Colonic mucosa (tissue), 4 donors: ENCODE data around the gene NINL. TPM values are rescaled to one million over a fixed set of nuclear protein-coding genes. Genes with fewer than 3 reads are reported as not detected.

Experiments used
- DNase-seq: peaks from one replicate; pipeline ENCODE4 v3.0.0-alpha.2; 2020
- H3K27ac ChIP-seq: fragments of 200-600 bp; one replicate; pipeline ENCODE4 v1.8.0; 2021
- H3K27me3 ChIP-seq: fragments of 200-600 bp; one replicate; pipeline ENCODE4 v1.8.0; 2021
- H3K36me3 ChIP-seq: fragments of 200-600 bp; one replicate; pipeline ENCODE4 v1.8.0; 2021
- H3K4me1 ChIP-seq: fragments of 200-600 bp; one replicate; pipeline ENCODE4 v1.8.0; 2021; ENCODE audit warnings: mild to moderate bottlenecking
- H3K4me3 ChIP-seq: fragments of 200-600 bp; one replicate; pipeline ENCODE4 v1.8.0; 2021
- H3K9ac ChIP-seq, 2 donors: one replicate each; pipeline ENCODE4 v1.7.0; 2013; ENCODE audit warnings: control low read depth in 2 of 2, low read depth in 2 of 2, low read length in 2 of 2
- H3K9me3 ChIP-seq: fragments of 200-600 bp; one replicate; pipeline ENCODE4 v1.8.0; 2021
- CTCF ChIP-seq: fragments of 200-600 bp; IDR thresholded peaks from one replicate; pipeline ENCODE4 v1.8.0; 2022; ENCODE audit warnings: antibody characterized with exemption, mild to moderate bottlenecking
- intact Hi-C: fragments of 100-400 bp; cut with DNase I; formaldehyde crosslinking; loops from one replicate; pipeline ENCODE4 v1.14.1; 2022
- total RNA-seq, 2 donors: library from RNA; stranded (reverse); fragmentation: NEBNext Ultra II Directional in 1 of 2; extraction: Animal tissue kit (Norgen Biotek cat#: 25700) in 1 of 2; gene quantifications; one replicate each; pipeline ENCODE4 v1.2.1, GENCODE V29; 2021
- donor health status: healthy.
- donor health status: DM: no; HTN: no; CAD: no.
- donor health status: DM: no; HTN: no; CAD: no.

NINL gene
- total RNA-seq, 2 donors from 2014 or later: 3.4 to 5.3 TPM

DNA sequence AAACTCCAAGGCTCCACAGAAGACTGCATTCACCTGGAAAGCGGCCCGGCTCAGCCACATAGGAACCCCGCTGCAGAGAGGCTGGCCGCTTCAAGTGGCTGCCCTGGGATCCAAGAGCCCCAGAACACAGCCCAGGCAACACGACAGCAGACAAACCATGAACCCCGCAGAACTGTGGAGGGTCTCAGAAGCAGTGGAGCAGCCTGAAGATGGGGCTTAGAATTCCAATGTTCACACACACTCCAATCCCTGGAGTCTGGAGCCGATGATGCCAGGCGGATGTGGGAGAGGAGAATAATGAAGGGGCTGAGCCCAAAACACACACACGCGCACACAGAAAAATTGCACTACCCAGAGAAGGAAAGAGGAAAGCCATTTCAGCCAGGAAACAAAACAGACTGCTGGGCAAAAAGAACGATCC is 52.4 kb downstream of the NINL start:
- no peak overlapping the region for H3K4me3 ChIP-seq
- no peak overlapping the region for H3K9ac ChIP-seq
- H3K27ac ChIP-seq: no peak overlapping the region
- no peak for TF ChIP-seq CTCF
- intact Hi-C loops: no loop called here
- no peaks in the 10 kb centered on the region for H3K36me3 ChIP-seq
- H3K27me3 ChIP-seq: no peaks in the 10 kb centered on the region
- DNase-seq: no peak
- no peaks in the 10 kb centered on the region for H3K4me1 ChIP-seq
- no peaks in the 10 kb centered on the region for H3K9me3 ChIP-seq

DNA sequence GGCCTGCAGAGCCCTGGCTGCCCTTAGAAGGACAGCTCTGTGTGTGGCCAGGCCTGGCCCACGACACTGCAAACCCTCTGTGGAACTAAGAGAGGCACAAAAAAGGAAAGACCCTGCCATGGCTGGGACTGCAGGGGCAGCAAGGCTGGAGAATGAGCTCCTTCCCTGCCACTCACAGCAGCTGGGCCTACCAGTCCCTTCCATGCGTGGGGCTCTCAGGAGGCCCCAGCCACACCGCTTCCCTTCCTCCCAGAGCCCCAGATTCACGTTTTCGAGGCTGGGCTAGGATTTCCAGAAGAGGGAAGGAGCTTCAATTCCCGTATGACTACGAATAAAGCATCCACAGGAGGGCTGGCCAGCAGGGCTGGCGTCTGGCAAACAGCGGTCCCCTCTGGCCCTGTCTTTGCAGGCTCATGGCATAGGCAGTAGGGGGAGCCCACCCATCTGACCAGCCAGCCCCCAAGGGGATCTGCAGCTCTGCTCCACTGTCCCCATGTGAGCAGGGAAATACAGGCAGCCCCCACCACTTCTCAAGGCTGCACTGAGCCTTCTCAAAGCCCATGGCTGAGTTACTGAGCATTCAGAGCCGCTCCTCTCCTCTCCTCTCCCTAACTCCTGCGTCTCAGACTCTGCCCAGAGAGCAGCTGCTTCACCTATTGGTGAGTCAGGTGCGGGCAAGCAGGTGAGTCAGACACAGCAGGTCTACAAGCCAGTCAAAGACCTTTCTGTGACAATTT is 53.1 kb downstream of the NINL start:
- H3K4me3 ChIP-seq: no peak overlapping the region

DNA sequence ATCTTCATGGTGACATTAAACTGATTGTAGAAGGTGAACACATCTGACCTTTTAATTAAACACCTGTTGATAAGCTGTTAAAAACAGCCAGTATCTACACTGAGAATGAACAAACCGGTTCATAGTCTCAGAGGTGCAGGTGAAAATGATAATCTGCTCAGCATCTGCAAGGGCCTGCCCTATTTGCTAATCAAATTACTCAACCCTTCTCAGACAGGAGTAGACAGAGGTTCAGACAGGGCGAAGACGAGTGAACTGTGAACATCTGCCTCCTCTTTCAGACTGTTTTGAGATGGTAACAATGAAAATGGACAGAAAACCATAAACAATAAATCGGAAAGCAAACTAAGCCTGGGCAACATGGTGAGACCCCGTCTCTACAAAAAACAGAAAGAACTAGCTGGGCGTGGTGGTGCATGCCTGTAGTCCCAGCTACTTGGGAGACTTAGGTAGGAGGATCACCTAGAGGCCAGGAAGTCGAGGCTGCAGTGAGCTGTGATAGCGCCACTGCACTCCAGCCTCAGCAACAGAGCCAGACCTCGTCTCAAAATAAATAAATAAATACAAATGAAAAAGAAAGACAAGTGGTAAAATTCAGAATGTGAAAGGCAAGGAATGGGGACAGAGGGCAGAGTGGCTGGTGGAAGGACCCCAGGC is 55.9 kb downstream of the NINL start:
- H3K36me3 ChIP-seq: no peaks in the 10 kb centered on the region
- H3K9ac ChIP-seq: no peak overlapping the region
- H3K27me3 ChIP-seq: no peaks in the 10 kb centered on the region
- DNase-seq: no peak
- H3K9me3 ChIP-seq: no peaks in the 10 kb centered on the region
- no peak overlapping the region for H3K4me3 ChIP-seq
- intact Hi-C loops: no loop called here
- H3K4me1 ChIP-seq: no peaks in the 10 kb centered on the region
- no peak overlapping the region for H3K27ac ChIP-seq
- TF ChIP-seq CTCF: no peak

More for the DNA sequence above, 53.1 kb downstream of the NINL start:
- Histone ChIP-seq H3K27ac (no peak overlapping the region), H3K9ac (no peak overlapping the region), H3K4me1 (no peaks in the 10 kb centered on the region), H3K9me3 (no peaks in the 10 kb centered on the region), H3K27me3 (no peaks in the 10 kb centered on the region), H3K36me3 (no peaks in the 10 kb centered on the region)
- intact Hi-C loops: no loop called here
- TF ChIP-seq CTCF: no peak
- DNase-seq: no peak

DNA sequence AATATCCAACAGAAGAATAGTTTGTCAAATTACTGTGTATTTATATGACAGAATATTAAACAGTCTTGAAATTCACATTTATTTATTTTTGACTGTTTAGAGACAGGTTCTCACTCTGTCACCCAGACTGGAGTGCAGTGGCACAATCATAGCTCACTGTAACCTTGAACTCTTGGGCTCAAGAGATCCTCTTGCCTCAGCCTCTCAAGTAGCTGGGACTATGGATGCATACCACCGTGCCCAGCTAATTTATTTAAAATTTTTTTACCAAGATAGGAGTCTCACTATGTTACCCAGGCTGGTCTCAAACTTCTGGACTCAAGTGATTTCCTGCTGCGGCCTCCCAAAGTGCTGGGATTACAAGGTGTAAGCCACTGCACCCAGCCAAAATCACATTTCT is 57.4 kb downstream of the NINL start:
- Histone ChIP-seq H3K9me3 (no peaks in the 10 kb centered on the region), H3K9ac (no peak overlapping the region), H3K27me3 (no peaks in the 10 kb centered on the region), H3K36me3 (no peaks in the 10 kb centered on the region), H3K27ac (no peak overlapping the region), H3K4me3 (no peak overlapping the region), H3K4me1 (no peaks in the 10 kb centered on the region)
- no peak for TF ChIP-seq CTCF
- intact Hi-C loops: no loop called here
- no peak for DNase-seq

DNA sequence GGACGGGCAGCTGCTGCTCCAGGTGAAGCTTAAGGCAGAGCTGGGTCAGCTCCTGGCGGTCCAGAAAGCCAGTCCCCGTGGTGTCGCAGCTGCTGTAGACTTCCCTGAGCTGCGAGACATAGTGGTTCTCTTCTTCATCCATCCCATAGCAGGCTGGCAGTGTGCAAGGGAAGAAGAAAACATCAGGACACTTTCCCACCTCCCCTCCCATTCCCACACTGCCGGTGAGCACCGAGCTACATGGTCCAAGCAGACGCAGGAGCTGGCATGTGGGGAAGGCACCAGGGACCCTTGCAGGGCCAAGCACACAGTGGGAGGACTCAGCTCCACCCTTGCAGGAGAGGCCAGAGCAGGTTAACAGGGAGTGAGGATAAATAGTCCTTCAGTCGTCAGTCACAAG is 58.9 kb downstream of the NINL start:
- Histone ChIP-seq H3K4me3 (no peak overlapping the region), H3K9ac (peak overlapping the region in 1 of 2 donors; percentile 8), H3K36me3 (no peaks in the 10 kb centered on the region), H3K9me3 (no peaks in the 10 kb centered on the region), H3K4me1 (no peaks in the 10 kb centered on the region), H3K27me3 (no peaks in the 10 kb centered on the region), H3K27ac (no peak overlapping the region)
- DNase-seq: no peak
- intact Hi-C loops: no loop called here
- TF ChIP-seq CTCF: no peak
